ENCODE data around the gene PCIF1. TPM values are rescaled to one million over a fixed set of nuclear protein-coding genes. Genes with fewer than 3 reads are reported as not detected.

PCIF1 gene
- total and polyA plus RNA-seq, 9 of the 15 experiments (the other 6 are each of a cell fraction or from before 2014, with no cell fraction given), result 5.8 to 29.4 (median 11.3) TPM

GRCh38 chr20:45970646-45971424 lies 36.4 kb downstream of the PCIF1 start:
- Histone ChIP-seq H3K4me1 (replicated peaks in 1 of 2; ENCODE audit: control insufficient read depth in 2 of 2, insufficient read depth in 2 of 2, low read length in 2 of 2) (peaks cover 9 to 32% of the 10 kb centered on the region in 2 experiments; a peak in 4 of 5 replicates), H3K79me2 (ENCODE audit: control insufficient read depth, insufficient read depth, low read length) (peaks cover 14% of the 10 kb centered on the region), H3K27me3 (ENCODE audit: control insufficient read depth in 2 of 2, insufficient read depth in 2 of 2, low read length in 2 of 2) (no peaks in the 10 kb centered on the region), H4K20me1 (replicated peaks; ENCODE audit: control insufficient read depth, insufficient read depth, low read length) (no peaks in the 10 kb centered on the region), H3K9me1 (ENCODE audit: control insufficient read depth, insufficient read depth, low read length) (no peaks in the 10 kb centered on the region), H3K4me3 (peak overlapping the region; percentile 82), H3K36me3 (ENCODE audit: control insufficient read depth, insufficient read depth, low read length) (peaks cover 38% of the 10 kb centered on the region; the same call in 2 of the 3 replicates), H3K27ac (ENCODE audit: extremely low read depth, low read depth, low read length) (peak overlapping the region; percentile 100), H3K4me2 (ENCODE audit: insufficient read depth, low read length) (peak overlapping the region; percentile 96), H2AFZ (ENCODE audit: low read depth, low read length) (peak overlapping the region; percentile 100), H3K9ac (ENCODE audit: insufficient read depth in 1 of 2, low read depth in 2 of 2, low read length in 2 of 2) (peak overlapping the region; percentile 98 to 100), H3K9me3 (replicated peaks; ENCODE audit: control insufficient read depth, insufficient read depth, low read depth, low read length) (no peaks in the 10 kb centered on the region)
- in situ Hi-C loops (cut with MboI) (no loop called here), intact Hi-C loops (cut with micrococcal nuclease) (loop anchor here (5.0 to 10.0 kb wide), 2 partner anchors 116 to 606 kb away; partner anchors contain the start of genes NCOA5 and SYS1)
- POLR2A ChIA-PET, result interaction anchor here (0.6 to 5.6 kb wide), 18 partner anchors 9 to 356 kb away, joined by 3 to 32 read pairs (median 4); partner anchors contain the start of gene PCIF1
- DNase-seq (ENCODE audit: extremely low read depth in 1 of 4, low spot score in 3 of 4), result peak in 2 of 4 experiments; percentile 32 to 53
- BruUV-seq (replicated peaks), result no TSS peak
- ATAC-seq, result peak; percentile 27
- WGBS (ENCODE audit: insufficient coverage, low coverage, missing lambda C conversion rate), result 3% methylated on average over 25 of the region's 34 CpGs
- FAIRE-seq, result no peak
- CTCF ChIA-PET (ENCODE audit: low intra/inter-chr PET ratio), result interaction anchor here (1.1 kb wide), 1 partner anchor 15 kb away, joined by 3 read pairs; no protein-coding TSS in a partner anchor
- TF ChIP-seq, protein P1, sequence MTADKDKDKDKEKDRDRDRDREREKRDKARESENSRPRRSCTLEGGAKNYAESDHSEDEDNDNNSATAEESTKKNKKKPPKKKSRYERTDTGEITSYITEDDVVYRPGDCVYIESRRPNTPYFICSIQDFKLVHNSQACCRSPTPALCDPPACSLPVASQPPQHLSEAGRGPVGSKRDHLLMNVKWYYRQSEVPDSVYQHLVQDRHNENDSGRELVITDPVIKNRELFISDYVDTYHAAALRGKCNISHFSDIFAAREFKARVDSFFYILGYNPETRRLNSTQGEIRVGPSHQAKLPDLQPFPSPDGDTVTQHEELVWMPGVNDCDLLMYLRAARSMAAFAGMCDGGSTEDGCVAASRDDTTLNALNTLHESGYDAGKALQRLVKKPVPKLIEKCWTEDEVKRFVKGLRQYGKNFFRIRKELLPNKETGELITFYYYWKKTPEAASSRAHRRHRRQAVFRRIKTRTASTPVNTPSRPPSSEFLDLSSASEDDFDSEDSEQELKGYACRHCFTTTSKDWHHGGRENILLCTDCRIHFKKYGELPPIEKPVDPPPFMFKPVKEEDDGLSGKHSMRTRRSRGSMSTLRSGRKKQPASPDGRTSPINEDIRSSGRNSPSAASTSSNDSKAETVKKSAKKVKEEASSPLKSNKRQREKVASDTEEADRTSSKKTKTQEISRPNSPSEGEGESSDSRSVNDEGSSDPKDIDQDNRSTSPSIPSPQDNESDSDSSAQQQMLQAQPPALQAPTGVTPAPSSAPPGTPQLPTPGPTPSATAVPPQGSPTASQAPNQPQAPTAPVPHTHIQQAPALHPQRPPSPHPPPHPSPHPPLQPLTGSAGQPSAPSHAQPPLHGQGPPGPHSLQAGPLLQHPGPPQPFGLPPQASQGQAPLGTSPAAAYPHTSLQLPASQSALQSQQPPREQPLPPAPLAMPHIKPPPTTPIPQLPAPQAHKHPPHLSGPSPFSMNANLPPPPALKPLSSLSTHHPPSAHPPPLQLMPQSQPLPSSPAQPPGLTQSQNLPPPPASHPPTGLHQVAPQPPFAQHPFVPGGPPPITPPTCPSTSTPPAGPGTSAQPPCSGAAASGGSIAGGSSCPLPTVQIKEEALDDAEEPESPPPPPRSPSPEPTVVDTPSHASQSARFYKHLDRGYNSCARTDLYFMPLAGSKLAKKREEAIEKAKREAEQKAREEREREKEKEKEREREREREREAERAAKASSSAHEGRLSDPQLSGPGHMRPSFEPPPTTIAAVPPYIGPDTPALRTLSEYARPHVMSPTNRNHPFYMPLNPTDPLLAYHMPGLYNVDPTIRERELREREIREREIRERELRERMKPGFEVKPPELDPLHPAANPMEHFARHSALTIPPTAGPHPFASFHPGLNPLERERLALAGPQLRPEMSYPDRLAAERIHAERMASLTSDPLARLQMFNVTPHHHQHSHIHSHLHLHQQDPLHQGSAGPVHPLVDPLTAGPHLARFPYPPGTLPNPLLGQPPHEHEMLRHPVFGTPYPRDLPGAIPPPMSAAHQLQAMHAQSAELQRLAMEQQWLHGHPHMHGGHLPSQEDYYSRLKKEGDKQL (CRISPR knock-in tag; IDR thresholded peaks at IDR 0.05; ENCODE audit: borderline replicate concordance), result 0 out of 2 replicates have a peak, but pooled peaks have one; percentile 69
- TF ChIP-seq EGR1 (conservative IDR thresholded peaks at IDR 0.05), result peak; percentile 50
- TF ChIP-seq ELK1 (CRISPR knock-in tag; IDR thresholded peaks at IDR 0.05), result 0 out of 2 replicates have a peak, but pooled peaks have one; percentile 71

All from K562 (cell line).